Testis (tissue), 2 donors: ENCODE measurements around the gene PKD2.

Source experiments
- CTCF ChIP-seq, 3 experiments: fragments of 450-650 bp in 2 of 3; fragments of 200-600 bp in 1 of 3; sonication (generic) in 1 of 3; IDR thresholded peaks; one replicate each; pipeline ENCODE4 v1.5.1; 2016 to 2019; ENCODE audit warnings: antibody characterized with exemption in 3 of 3, mild to moderate bottlenecking in 2 of 3, moderate library complexity in 1 of 3
- POLR2A ChIP-seq: fragments of 450-650 bp; IDR thresholded peaks from one replicate; pipeline ENCODE4 v1.6.1; 2017; ENCODE audit warnings: antibody characterized with exemption, mild to moderate bottlenecking, moderate library complexity

- TF ChIP-seq CTCF (IDR thresholded peaks at IDR 0.05) (no peak), POLR2A (no peak)
Measured at GRCh38 chr4:88015659-88016295, 8.3 kb downstream of the PKD2 start.
